ENCODE data around the gene TTC22. TPM values are rescaled to one million over a fixed set of nuclear protein-coding genes. Genes with fewer than 3 reads are reported as not detected.

TTC22 gene
- total and polyA plus RNA-seq, 8 donors = 4.2 to 65.2 (median 21.6) TPM

DNA sequence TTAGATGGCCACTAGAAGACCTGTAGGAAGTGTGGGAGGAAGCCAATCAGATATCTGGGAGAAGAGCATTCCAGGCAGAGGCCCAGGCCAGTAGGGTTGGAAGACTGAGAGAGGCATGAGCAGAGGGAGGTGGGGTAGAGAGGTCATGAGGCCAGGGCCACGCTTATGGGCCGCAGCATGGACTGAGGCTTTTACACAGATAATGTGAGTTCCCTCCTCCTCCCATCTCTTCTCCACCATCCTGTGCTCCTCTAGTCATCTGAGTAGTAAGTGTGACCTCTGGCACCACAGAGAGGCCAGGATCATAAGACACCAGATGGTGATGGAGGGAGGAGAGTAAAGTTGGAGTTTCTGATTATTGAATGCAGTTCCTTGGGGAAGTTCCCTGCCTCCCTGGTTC, 17.1 kb downstream of the TTC22 start:
- intact Hi-C loops (cut with DNase I; ENCODE audit: low total_unique reads) = no loop called here
- Histone ChIP-seq H3K27ac (no peak overlapping the region), H3K9me3 (no peaks in the 10 kb centered on the region), H3K27me3 (peaks cover 0 to 27% (median 7%) of the 10 kb centered on the region in 3 donors), H3K4me3 (no peak overlapping the region), H3K36me3 (peaks cover 0 to 31% (median 22%) of the 10 kb centered on the region in 4 donors), H3K4me1 (peaks cover 8 to 13% (median 9%) of the 10 kb centered on the region in 4 donors)
- WGBS, 5 donors = 73 to 91% (median 81%) methylated on average over 2 of the region's 2 CpGs
- TF ChIP-seq EP300 (IDR thresholded peaks at IDR 0.05) = no peak
- TF ChIP-seq, protein P1, sequence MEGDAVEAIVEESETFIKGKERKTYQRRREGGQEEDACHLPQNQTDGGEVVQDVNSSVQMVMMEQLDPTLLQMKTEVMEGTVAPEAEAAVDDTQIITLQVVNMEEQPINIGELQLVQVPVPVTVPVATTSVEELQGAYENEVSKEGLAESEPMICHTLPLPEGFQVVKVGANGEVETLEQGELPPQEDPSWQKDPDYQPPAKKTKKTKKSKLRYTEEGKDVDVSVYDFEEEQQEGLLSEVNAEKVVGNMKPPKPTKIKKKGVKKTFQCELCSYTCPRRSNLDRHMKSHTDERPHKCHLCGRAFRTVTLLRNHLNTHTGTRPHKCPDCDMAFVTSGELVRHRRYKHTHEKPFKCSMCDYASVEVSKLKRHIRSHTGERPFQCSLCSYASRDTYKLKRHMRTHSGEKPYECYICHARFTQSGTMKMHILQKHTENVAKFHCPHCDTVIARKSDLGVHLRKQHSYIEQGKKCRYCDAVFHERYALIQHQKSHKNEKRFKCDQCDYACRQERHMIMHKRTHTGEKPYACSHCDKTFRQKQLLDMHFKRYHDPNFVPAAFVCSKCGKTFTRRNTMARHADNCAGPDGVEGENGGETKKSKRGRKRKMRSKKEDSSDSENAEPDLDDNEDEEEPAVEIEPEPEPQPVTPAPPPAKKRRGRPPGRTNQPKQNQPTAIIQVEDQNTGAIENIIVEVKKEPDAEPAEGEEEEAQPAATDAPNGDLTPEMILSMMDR (IDR thresholded peaks at IDR 0.05) = no peak
- no peak for DNase-seq

- H3K36me3 ChIP-seq = peaks cover 0 to 31% (median 21%) of the 10 kb centered on the region in 4 donors
- no peak overlapping the region for H3K4me3 ChIP-seq
- TF ChIP-seq POLR2A (IDR thresholded peaks at IDR 0.05) (no peak), POLR2AphosphoS5 (IDR thresholded peaks at IDR 0.05) (no peak), EP300 (IDR thresholded peaks at IDR 0.05) (no peak)
- TF ChIP-seq, protein P1 (IDR thresholded peaks at IDR 0.05) = no peak
- intact Hi-C loops (cut with DNase I; ENCODE audit: low total_unique reads) = no loop called here
- DNase-seq = no peak
- H3K9me3 ChIP-seq = no peaks in the 10 kb centered on the region
- no peak overlapping the region for H3K27ac ChIP-seq
- H3K4me1 ChIP-seq = peaks cover 8 to 13% (median 9%) of the 10 kb centered on the region in 4 donors
- peaks cover 0 to 27% (median 7%) of the 10 kb centered on the region in 3 donors for H3K27me3 ChIP-seq
- WGBS, 5 donors = 59 to 77% (median 75%) methylated on average over 2 of the region's 2 CpGs
These were observed 18.5 kb downstream of the TTC22 start for GRCh38 chr1:54782588-54782987.

GRCh38 chr1:54782156-54782555, 19.0 kb downstream of the TTC22 start:
- WGBS, 5 donors = 60 to 80% (median 73%) methylated on average over 6 of the region's 6 CpGs
- peak in 1 of 2 donors; percentile 57 for DNase-seq
- Histone ChIP-seq H3K27ac (no peak overlapping the region), H3K36me3 (peaks cover 0 to 26% (median 19%) of the 10 kb centered on the region in 4 donors), H3K4me1 (peaks cover 8 to 13% (median 9%) of the 10 kb centered on the region in 4 donors), H3K9me3 (no peaks in the 10 kb centered on the region), H3K27me3 (peaks cover 0 to 27% (median 7%) of the 10 kb centered on the region in 3 donors), H3K4me3 (no peak overlapping the region)
- intact Hi-C loops (cut with DNase I; ENCODE audit: low total_unique reads) = no loop called here
- TF ChIP-seq, protein P1 (IDR thresholded peaks at IDR 0.05) = no peak
- no peak for TF ChIP-seq EP300 (IDR thresholded peaks at IDR 0.05)
- no peak for TF ChIP-seq POLR2AphosphoS5 (IDR thresholded peaks at IDR 0.05)
- no peak for TF ChIP-seq POLR2A (IDR thresholded peaks at IDR 0.05)

GRCh38 chr1:54781023-54781723, 19.9 kb downstream of the TTC22 start:
- TF ChIP-seq, protein P1 (IDR thresholded peaks at IDR 0.05) = no peak
- TF ChIP-seq POLR2A (IDR thresholded peaks at IDR 0.05) (no peak), EP300 (IDR thresholded peaks at IDR 0.05) (no peak), POLR2AphosphoS5 (IDR thresholded peaks at IDR 0.05) (no peak)
- intact Hi-C loops (cut with DNase I; ENCODE audit: low total_unique reads) = no loop called here
- Histone ChIP-seq H3K4me3 (peak overlapping the region in 1 of 4 donors; percentile 13), H3K4me1 (peaks cover 8 to 14% (median 11%) of the 10 kb centered on the region in 4 donors), H3K27ac (no peak overlapping the region), H3K27me3 (peaks cover 0 to 27% (median 7%) of the 10 kb centered on the region in 3 donors), H3K9me3 (no peaks in the 10 kb centered on the region), H3K36me3 (peaks cover 0 to 16% (median 11%) of the 10 kb centered on the region in 4 donors)
- DNase-seq = peak in 1 of 2 donors; percentile 72
- WGBS, 5 donors = 25 to 30% (median 30%) methylated on average over 36 to 74 of the region's 74 CpGs
